Breast epithelium (tissue), 3 donors: ENCODE results near the gene CYP4F3.

ENCODE experiments used
- CTCF ChIP-seq, 3 donors: fragments of 450-650 bp; IDR thresholded peaks; one replicate each; pipeline ENCODE4 v1.5.1; 2016 to 2017; ENCODE audit warnings: antibody characterized with exemption in 3 of 3, mild to moderate bottlenecking in 3 of 3, moderate library complexity in 3 of 3
- POLR2AphosphoS5 ChIP-seq, 3 donors: sonication (generic); formaldehyde crosslinking; IDR thresholded peaks; one replicate each; pipeline ENCODE4 v1.6.1; 2017; ENCODE audit warnings: antibody characterized with exemption in 3 of 3

- TF ChIP-seq CTCF (IDR thresholded peaks at IDR 0.05): no peak
- TF ChIP-seq POLR2AphosphoS5 (IDR thresholded peaks at IDR 0.05): no peak
Measured at GRCh38 chr19:15669891-15670290, 29.2 kb downstream of the CYP4F3 start.
